CD4-positive, alpha-beta memory T cell (primary cell): ENCODE data around the gene MGRN1. TPM values are rescaled to one million over a fixed set of nuclear protein-coding genes. Genes with fewer than 3 reads are reported as not detected.
A peak's percentile ranks its signal among the peaks of the same experiment; 100 is the strongest.

Experiments
- CTCF ChIA-PET: fragments of 350-600 bp; sonication (Branson Sonifier 250); formaldehyde crosslinking; loops from one replicate; lab custom pipeline; 2021; ENCODE audit warnings: inconsistent platforms; ENCODE audit not compliant: partially characterized antibody; lab: Charles Lee
- POLR2A ChIA-PET: fragments of 350-600 bp; sonication (Branson Sonifier 250); formaldehyde crosslinking; loops from one replicate; lab custom pipeline; 2021; ENCODE audit not compliant: partially characterized antibody; lab: Charles Lee
- DNase-seq, 5 donors: peaks; one replicate each; pipeline versions ENCODE4 v3.0.0 to v3.0.0-alpha.2; 2020 to 2022; ENCODE audit warnings: mixed read lengths in 1 of 5
- H3K27ac ChIP-seq: one replicate; pipeline ENCODE4 v1.7.0; 2013; ENCODE audit warnings: low read depth, low read length
- H3K27me3 ChIP-seq: 2 replicates; pipeline ENCODE4 v1.7.0; 2013; ENCODE audit warnings: mild to moderate bottlenecking, low read length, moderate library complexity; ENCODE audit not compliant: insufficient read depth
- H3K36me3 ChIP-seq: 2 replicates; pipeline ENCODE4 v1.7.0; 2013; ENCODE audit warnings: mild to moderate bottlenecking, low read length, moderate library complexity; ENCODE audit not compliant: insufficient read depth
- H3K4me1 ChIP-seq: 2 replicates; pipeline ENCODE4 v1.7.0; 2013; ENCODE audit warnings: mild to moderate bottlenecking, low read length, moderate library complexity; ENCODE audit not compliant: insufficient read depth
- H3K4me3 ChIP-seq, 2 donors: one replicate each; pipeline ENCODE4 v1.7.0; 2013; ENCODE audit warnings: low read length in 2 of 2, mild to moderate bottlenecking in 1 of 2
- H3K9me3 ChIP-seq, 2 donors: one replicate each; pipeline ENCODE4 v1.7.0; 2013; ENCODE audit warnings: low read length in 2 of 2, control low read depth in 1 of 2; ENCODE audit not compliant: control insufficient read depth in 1 of 2
- H3K27ac Mint-ChIP-seq, 7 donors: one replicate each; pipeline ENCODE4 v1.8.0; 2020 to 2021; ENCODE audit warnings: mixed read lengths in 7 of 7, mild to moderate bottlenecking in 6 of 7, inconsistent platforms in 3 of 7, moderate library complexity in 3 of 7
- H3K27me3 Mint-ChIP-seq, 2 donors: one replicate each; pipeline ENCODE4 v1.8.0; 2020 to 2021; ENCODE audit warnings: mixed read lengths in 2 of 2
- H3K36me3 Mint-ChIP-seq, 2 donors: one replicate each; pipeline ENCODE4 v1.8.0; 2020 to 2021; ENCODE audit warnings: mixed read lengths in 2 of 2, inconsistent platforms in 1 of 2, mild to moderate bottlenecking in 1 of 2
- H3K4me1 Mint-ChIP-seq, 4 donors: one replicate each; pipeline ENCODE4 v1.8.0; 2020 to 2021; ENCODE audit warnings: mixed read lengths in 4 of 4, mild to moderate bottlenecking in 1 of 4
- H3K4me3 Mint-ChIP-seq, 8 donors: one replicate each; pipeline ENCODE4 v1.8.0; 2020 to 2021; ENCODE audit warnings: mixed read lengths in 8 of 8, mild to moderate bottlenecking in 7 of 8, moderate library complexity in 6 of 8, inconsistent platforms in 3 of 8
- H3K9me3 Mint-ChIP-seq, 8 donors: one replicate each; pipeline ENCODE4 v1.8.0; 2020 to 2021; ENCODE audit warnings: mixed read lengths in 8 of 8, mild to moderate bottlenecking in 5 of 8, inconsistent platforms in 3 of 8, moderate library complexity in 1 of 8
- intact Hi-C: fragments of 100-400 bp; cut with micrococcal nuclease; formaldehyde crosslinking; loops from one replicate; pipeline ENCODE4 v1.15.1; 2023
- polyA plus RNA-seq, 2 donors: library from polyadenylated mRNA; unstranded; fragments of 300-500 nt; fragmentation: Illumina TruSeq; gene quantifications; one replicate each; pipeline ENCODE4 v1.2.3, GENCODE V29; 2021
- total RNA-seq, 2 experiments: library from RNA; stranded (reverse); gene quantifications; one replicate each; pipeline ENCODE4 v1.2.3, GENCODE V29; 2021

Gene MGRN1
- total and polyA plus RNA-seq, 4 experiments from 2014 or later, result 1.2 to 64.1 (median 35.0) TPM

DNA sequence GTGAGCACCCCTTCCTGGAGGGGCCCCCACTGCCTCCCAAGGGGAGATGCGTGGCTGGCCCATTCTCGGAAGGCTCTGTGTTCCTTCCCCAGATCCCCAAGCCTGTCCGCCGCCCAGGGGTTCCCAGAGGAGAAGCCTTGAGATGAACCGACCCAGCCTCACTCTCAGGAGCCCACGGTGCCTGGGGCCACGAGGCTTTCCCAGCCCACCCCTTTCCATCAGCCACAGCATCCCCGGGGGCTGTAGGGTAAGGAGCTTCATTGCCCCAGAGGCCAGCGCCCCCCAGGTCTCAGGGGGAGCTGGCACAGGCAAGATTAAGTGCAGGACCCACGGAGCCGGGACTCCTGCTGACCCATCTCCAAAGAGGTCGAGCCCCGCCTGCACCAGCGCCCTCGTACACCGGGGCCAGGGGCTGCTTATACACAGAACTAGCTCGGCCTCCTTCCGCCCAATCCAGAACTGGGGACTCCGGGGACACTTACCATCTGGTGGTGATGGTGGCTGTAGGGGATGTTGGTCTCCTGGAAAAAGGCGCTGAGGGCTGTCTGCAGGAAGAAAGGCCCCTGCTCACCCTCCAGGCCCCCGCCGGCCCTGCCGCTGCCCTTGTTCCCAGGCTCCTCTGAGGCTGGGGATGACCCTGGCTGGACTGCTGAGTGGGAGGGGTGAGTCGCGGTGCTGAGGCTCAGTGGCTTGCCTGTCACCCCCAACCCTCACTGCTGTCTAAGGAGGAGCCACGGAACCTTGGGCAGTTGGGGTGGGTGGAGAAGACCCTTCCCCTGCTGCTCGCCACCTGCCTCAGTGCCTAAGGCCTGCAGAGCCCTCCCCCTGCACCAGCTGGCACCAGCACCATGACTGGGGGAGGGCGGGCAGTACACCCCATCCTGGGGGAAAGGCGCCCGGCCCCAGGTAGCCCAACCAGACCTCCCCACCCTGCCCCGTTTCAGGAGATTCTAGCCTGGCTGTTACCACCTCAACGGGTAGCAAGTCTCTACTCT lies 14.3 kb upstream of the MGRN1 start:
- H3K27me3 ChIP-seq, result no peaks in the 10 kb centered on the region
- Mint-ChIP-seq H3K4me1 (peaks cover 1 to 23% (median 8%) of the 10 kb centered on the region in 4 donors), H3K36me3 (peaks cover 0 to 2% of the 10 kb centered on the region in 2 donors), H3K27me3 (no peaks in the 10 kb centered on the region), H3K9me3 (no peaks in the 10 kb centered on the region), H3K4me3 (no peak overlapping the region), H3K27ac (no peak overlapping the region)
- POLR2A ChIA-PET, result interaction anchor here (1.0 kb wide), 1 partner anchor 16 kb away, joined by 3 read pairs; no protein-coding TSS in a partner anchor
- no peak for DNase-seq
- CTCF ChIA-PET, result interaction anchor here (1.6 kb wide), 1 partner anchor 14 kb away, joined by 6 read pairs; the partner anchor contains the start of gene MGRN1
- H3K27ac ChIP-seq, result no peak overlapping the region
- H3K4me1 ChIP-seq, result peaks cover 22% of the 10 kb centered on the region
- H3K36me3 ChIP-seq, result no peaks in the 10 kb centered on the region
- H3K9me3 ChIP-seq, result no peaks in the 10 kb centered on the region
- intact Hi-C loops, result loop anchor here (10.0 kb wide), 2 partner anchors 136 to 194 kb away; partner anchors contain the start of genes HMOX2, NMRAL1 and ROGDI
- no peak overlapping the region for H3K4me3 ChIP-seq

DNA sequence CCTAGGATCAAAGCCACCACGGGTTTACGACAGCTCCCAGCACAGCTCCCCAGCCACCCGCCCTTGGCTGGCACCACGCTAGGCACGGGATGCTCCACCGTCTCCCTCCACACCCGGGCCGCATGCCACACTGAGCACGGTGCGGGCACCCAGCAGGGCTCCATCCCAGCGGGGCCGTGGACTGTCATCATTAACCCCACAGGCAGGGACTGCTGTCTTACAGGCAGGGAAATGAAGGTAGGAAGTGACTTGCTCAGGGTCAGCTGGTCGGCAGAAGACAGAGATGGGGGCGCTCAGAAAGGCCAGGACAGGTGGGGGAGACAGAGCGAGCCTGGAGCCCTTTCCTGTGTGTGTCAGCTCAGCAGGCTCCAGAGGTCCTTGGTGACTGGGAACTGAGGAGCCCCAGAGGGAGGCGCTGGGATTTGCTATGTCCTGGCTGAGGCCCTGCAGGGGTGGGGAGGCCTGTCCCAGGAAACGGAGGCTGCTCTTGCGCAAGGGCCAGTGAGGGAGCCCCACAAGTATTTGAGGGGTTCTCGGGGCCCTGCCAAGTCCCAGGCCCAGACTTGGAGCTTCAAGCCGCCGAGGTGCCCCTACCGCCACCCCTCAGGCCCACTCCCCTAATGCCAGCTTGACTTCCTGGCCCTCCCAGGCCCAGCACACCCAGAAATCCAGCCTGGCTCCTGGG lies 13.1 kb upstream of the MGRN1 start:
- H3K4me3 Mint-ChIP-seq, result peak overlapping the region in 1 of 8 donors; percentile 21
- H3K9me3 Mint-ChIP-seq, result no peaks in the 10 kb centered on the region
- peaks cover 5 to 35% (median 18%) of the 10 kb centered on the region in 4 donors for H3K4me1 Mint-ChIP-seq
- peaks cover 29% of the 10 kb centered on the region for H3K4me1 ChIP-seq
- intact Hi-C loops, result loop anchor here (10.0 kb wide), 2 partner anchors 137 to 193 kb away; partner anchors contain the start of genes HMOX2, NMRAL1 and ROGDI
- H3K4me3 ChIP-seq, result no peak overlapping the region
- no peak for DNase-seq
- H3K27ac Mint-ChIP-seq, result peak overlapping the region in 2 of 7 donors; percentile 29 to 52
- POLR2A ChIA-PET, result interaction anchor here (1.0 kb wide), 1 partner anchor 15 kb away, joined by 3 read pairs; no protein-coding TSS in a partner anchor
- H3K27me3 Mint-ChIP-seq, result no peaks in the 10 kb centered on the region
- no peaks in the 10 kb centered on the region for H3K9me3 ChIP-seq
- no peaks in the 10 kb centered on the region for H3K36me3 ChIP-seq
- no peak overlapping the region for H3K27ac ChIP-seq
- H3K36me3 Mint-ChIP-seq, result peaks cover 0 to 6% of the 10 kb centered on the region in 2 donors
- H3K27me3 ChIP-seq, result no peaks in the 10 kb centered on the region
- CTCF ChIA-PET, result interaction anchor here (1.6 kb wide), 1 partner anchor 13 kb away, joined by 6 read pairs; the partner anchor contains the start of gene MGRN1

DNA sequence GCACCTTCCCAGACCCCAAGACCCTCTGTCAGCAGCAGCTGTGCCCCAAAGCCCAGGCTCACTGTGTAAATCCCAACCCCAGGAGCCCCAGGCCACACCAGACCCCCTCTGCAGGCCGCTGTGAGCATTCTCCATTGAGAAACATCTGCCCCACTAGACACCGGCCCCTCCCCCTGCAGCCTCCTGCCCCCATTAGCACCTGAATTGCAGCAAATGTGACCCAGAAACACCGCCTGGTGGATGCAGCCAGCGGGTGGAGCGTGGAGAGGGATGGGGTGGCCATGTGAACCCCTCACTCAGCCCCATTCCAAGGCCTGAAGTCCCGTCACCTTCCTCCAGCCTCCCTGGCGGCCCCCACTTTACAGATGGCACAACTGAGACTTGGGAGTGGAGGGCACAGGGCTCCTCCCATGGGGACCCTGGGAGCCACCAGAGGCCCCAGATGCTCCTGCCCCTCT lies 12.1 kb upstream of the MGRN1 start:
- Histone ChIP-seq H3K4me3 (no peak overlapping the region), H3K27ac (no peak overlapping the region), H3K4me1 (peaks cover 39% of the 10 kb centered on the region), H3K27me3 (no peaks in the 10 kb centered on the region), H3K9me3 (no peaks in the 10 kb centered on the region), H3K36me3 (no peaks in the 10 kb centered on the region)
- CTCF ChIA-PET, result interaction anchor here (1.3 kb wide), 1 partner anchor 105 kb away, joined by 3 read pairs; no protein-coding TSS in a partner anchor
- H3K4me1 Mint-ChIP-seq, result peaks cover 5 to 41% (median 21%) of the 10 kb centered on the region in 4 donors
- intact Hi-C loops, result loop anchor here (10.0 kb wide), 2 partner anchors 138 to 192 kb away; partner anchors contain the start of genes HMOX2, NMRAL1 and ROGDI
- POLR2A ChIA-PET, result interaction anchor here (1.3 to 4.6 kb wide), 2 partner anchors 13 to 108 kb away, joined by 3 to 51 read pairs; partner anchors contain the start of gene MGRN1
- peak overlapping the region in 1 of 7 donors; percentile 22 for H3K27ac Mint-ChIP-seq
- H3K27me3 Mint-ChIP-seq, result no peaks in the 10 kb centered on the region
- H3K36me3 Mint-ChIP-seq, result peaks cover 0 to 7% of the 10 kb centered on the region in 2 donors
- peak overlapping the region in 2 of 8 donors; percentile 59 to 84 for H3K4me3 Mint-ChIP-seq
- DNase-seq, result no peak
- no peaks in the 10 kb centered on the region for H3K9me3 Mint-ChIP-seq

DNA sequence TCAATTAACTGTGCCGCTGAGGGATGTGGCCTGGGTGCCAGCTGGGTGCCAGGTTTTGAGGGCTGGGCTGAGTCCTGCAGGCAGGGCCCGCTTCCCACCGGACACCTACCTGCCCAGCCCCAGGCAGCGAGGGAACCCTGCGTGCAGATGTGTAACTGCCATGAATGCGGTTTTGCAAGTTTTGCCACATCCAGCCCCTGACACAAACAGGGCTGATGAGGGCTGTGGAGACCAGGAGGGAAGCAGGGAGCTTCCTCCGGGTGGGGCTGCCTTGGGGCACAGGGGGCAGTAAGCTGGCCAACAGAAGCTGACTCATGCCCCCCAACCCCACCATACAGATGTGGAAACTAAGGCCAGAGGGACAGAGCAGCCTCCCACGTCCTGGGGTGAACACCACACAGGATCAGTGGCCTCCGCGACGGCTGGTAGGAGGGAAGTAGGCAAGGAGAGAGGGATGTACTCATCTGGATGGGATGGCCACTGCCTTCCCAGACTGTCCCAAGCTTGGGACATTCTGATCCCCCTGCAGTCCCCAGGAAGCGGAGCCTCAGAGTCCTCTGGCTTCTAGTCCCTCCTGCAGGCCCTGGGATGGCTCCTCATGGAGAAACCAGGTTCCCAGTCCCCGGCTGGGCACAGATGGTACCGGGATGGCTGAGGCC lies 11.5 kb upstream of the MGRN1 start:
- Mint-ChIP-seq H3K36me3 (peaks cover 0 to 7% of the 10 kb centered on the region in 2 donors), H3K9me3 (no peaks in the 10 kb centered on the region), H3K4me3 (peak overlapping the region; percentile 58 to 88 (median 84)), H3K27me3 (no peaks in the 10 kb centered on the region), H3K27ac (peak overlapping the region in 2 of 7 donors; percentile 21 to 29), H3K4me1 (peaks cover 5 to 41% (median 21%) of the 10 kb centered on the region in 4 donors)
- no peak for DNase-seq
- Histone ChIP-seq H3K9me3 (no peaks in the 10 kb centered on the region), H3K36me3 (no peaks in the 10 kb centered on the region), H3K4me1 (peaks cover 43% of the 10 kb centered on the region), H3K4me3 (peak overlapping the region; percentile 52 to 66), H3K27ac (peak overlapping the region; percentile 79), H3K27me3 (no peaks in the 10 kb centered on the region)
- ChIA-PET POLR2A (interaction anchor here (0.6 to 4.6 kb wide), 4 partner anchors 12 to 122 kb away, joined by 3 to 51 read pairs (median 4); partner anchors contain the start of genes ANKS3, DNAAF8 and MGRN1), CTCF (interaction anchor here (1.3 to 1.8 kb wide), 2 partner anchors 11 to 106 kb away, joined by 3 to 8 read pairs; partner anchors contain the start of gene MGRN1)
- intact Hi-C loops, result loop anchor here (10.0 kb wide), 2 partner anchors 138 to 192 kb away; partner anchors contain the start of genes HMOX2, NMRAL1 and ROGDI

DNA sequence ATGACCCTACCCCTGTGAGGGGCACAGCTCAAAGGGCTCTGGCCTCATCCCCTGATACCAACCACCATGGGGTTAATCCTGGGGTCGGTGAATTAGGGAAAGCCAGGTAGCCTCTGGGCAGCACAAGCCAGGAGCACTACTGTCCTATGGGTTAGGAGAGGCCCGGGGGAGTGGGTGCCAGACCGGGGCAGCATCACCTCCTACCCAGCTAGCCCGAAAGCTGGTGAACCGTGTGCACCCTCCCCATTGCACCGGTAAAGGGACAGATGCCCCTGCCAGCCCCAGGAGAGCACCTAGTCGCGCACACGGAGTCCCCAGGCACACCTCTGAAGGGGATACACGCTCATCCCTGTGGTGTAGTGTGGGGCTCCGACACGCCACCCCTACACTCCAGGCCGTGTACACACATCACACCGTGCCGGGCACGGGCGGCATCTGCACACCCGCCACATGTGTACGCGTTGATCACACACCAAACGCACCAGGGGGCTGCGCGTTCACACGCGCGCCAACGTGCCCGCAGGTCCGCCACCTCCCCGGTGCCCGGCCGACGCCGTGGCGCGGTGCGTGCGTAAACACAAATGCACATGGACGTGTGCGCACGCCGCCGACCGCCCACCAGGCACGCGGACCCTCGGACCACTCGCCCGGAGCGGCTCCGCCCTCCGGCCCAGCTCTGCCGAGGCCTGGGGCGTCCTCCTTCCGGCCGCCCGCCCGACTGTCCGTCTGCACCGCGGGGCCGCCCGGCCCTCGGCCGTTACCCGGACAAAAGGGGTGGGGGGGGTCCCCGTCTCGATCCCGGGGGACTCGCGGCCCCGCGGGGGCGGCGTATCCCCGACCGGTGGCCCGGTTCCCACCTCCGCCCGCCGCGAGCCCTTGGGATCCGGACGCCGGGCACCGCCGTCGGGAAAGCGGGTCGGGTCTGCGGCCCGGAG lies 10.7 kb upstream of the MGRN1 start:
- Mint-ChIP-seq H3K9me3 (no peaks in the 10 kb centered on the region), H3K27ac (peak overlapping the region in 6 of 7 donors; percentile 21 to 68 (median 42)), H3K27me3 (no peaks in the 10 kb centered on the region), H3K4me1 (peaks cover 5 to 41% (median 25%) of the 10 kb centered on the region in 4 donors), H3K36me3 (peaks cover 0 to 7% of the 10 kb centered on the region in 2 donors), H3K4me3 (peak overlapping the region; percentile 70 to 88 (median 84))
- Histone ChIP-seq H3K36me3 (no peaks in the 10 kb centered on the region), H3K4me3 (peak overlapping the region; percentile 52 to 66), H3K9me3 (no peaks in the 10 kb centered on the region), H3K4me1 (peaks cover 43% of the 10 kb centered on the region), H3K27me3 (no peaks in the 10 kb centered on the region), H3K27ac (peak overlapping the region; percentile 79)
- ChIA-PET POLR2A (interaction anchor here (0.6 to 4.6 kb wide), 7 partner anchors 11 to 154 kb away, joined by 3 to 51 read pairs (median 5); partner anchors contain the start of genes ANKS3, DNAAF8, MGRN1 and NUDT16L1), CTCF (interaction anchor here (1.3 to 1.8 kb wide), 2 partner anchors 10 to 107 kb away, joined by 3 to 8 read pairs; partner anchors contain the start of gene MGRN1)
- peak in 4 of 5 donors; percentile 16 to 24 (median 18) for DNase-seq
- intact Hi-C loops, result loop anchor here (10.0 kb wide), 2 partner anchors 139 to 191 kb away; partner anchors contain the start of genes HMOX2, NMRAL1 and ROGDI
